T-helper 22 cell (primary cell): ENCODE measurements around the gene NBEAL2.

Experiments used
- DNase-seq: peaks from one replicate; pipeline ENCODE4 v3.0.0-alpha.2; 2020; ENCODE audit warnings: low read depth

The NBEAL2 gene

GRCh38 chr3:46987743-46988401 lies 8.4 kb downstream of the NBEAL2 start:
- DNase-seq = peak; percentile 90

GRCh38 chr3:46988616-46989015 lies 9.2 kb downstream of the NBEAL2 start:
- DNase-seq = no peak

- DNase-seq = no peak
Measured at GRCh38 chr3:46989146-46989810, 9.8 kb downstream of the NBEAL2 start.

- DNase-seq = no peak
Measured at GRCh38 chr3:46990573-46991374, 11.3 kb downstream of the NBEAL2 start.

GRCh38 chr3:46991406-46992165 lies 12.1 kb downstream of the NBEAL2 start:
- no peak for DNase-seq

- DNase-seq = no peak
Measured at GRCh38 chr3:46992231-46992630, 12.8 kb downstream of the NBEAL2 start.

GRCh38 chr3:46993292-46993691 lies 13.8 kb downstream of the NBEAL2 start:
- DNase-seq = no peak

GRCh38 chr3:46993986-46994385 lies 14.5 kb downstream of the NBEAL2 start:
- DNase-seq = no peak

GRCh38 chr3:46994801-46995731 lies 15.6 kb downstream of the NBEAL2 start:
- no peak for DNase-seq

GRCh38 chr3:46995901-46996562 lies 16.6 kb downstream of the NBEAL2 start:
- DNase-seq = no peak

- DNase-seq = no peak
Measured at GRCh38 chr3:46996689-46997452, 17.4 kb downstream of the NBEAL2 start.

- no peak for DNase-seq
Measured at GRCh38 chr3:46997453-46998091, 18.1 kb downstream of the NBEAL2 start.

- peak; percentile 33 for DNase-seq
Measured at GRCh38 chr3:46998121-46998851, 18.8 kb downstream of the NBEAL2 start.

GRCh38 chr3:46998852-46999515 lies 19.5 kb downstream of the NBEAL2 start:
- DNase-seq = no peak

GRCh38 chr3:46999516-47000197 lies 20.2 kb downstream of the NBEAL2 start:
- no peak for DNase-seq

GRCh38 chr3:47000198-47000815 lies 20.8 kb downstream of the NBEAL2 start:
- DNase-seq = no peak
